Measurements from ENCODE around the gene DCANP1. TPM values are rescaled to one million over a fixed set of nuclear protein-coding genes. Genes with fewer than 3 reads are reported as not detected.

DCANP1 gene
- total RNA-seq, 1 donor from 2014 or later, result not detected

GRCh38 chr5:135398855-135399793 is 48.0 kb downstream of the DCANP1 start, which contains the start of gene MACROH2A1:
Gene MACROH2A1, minus strand, starts transcription at chr5:135399231. Its CDS starts 10,138 bp downstream, at chr5:135389093.
- Mint-ChIP-seq H3K36me3 (no peaks in the 10 kb centered on the region), H3K4me1 (peaks cover 49% of the 10 kb centered on the region), H3K27ac (peak within 1 kb of the TSS; percentile 98), H3K9me3 (no peaks in the 10 kb centered on the region), H3K27me3 (ENCODE audit: low read depth) (peaks cover 2% of the 10 kb centered on the region), H3K4me3 (peak within 1 kb of the TSS; percentile 86)
- TF ChIP-seq CTCF (IDR thresholded peaks at IDR 0.05; ENCODE audit: unreplicated experiment), result no peak
- peak; percentile 70 to 85 for DNase-seq (ENCODE audit: low spot score in 2 of 2, unreplicated experiment in 2 of 2)

- Mint-ChIP-seq H3K27me3 (ENCODE audit: low read depth) (peaks cover 2% of the 10 kb centered on the region), H3K4me1 (peaks cover 54% of the 10 kb centered on the region), H3K36me3 (no peaks in the 10 kb centered on the region), H3K27ac (peak overlapping the region; percentile 72), H3K4me3 (peak overlapping the region; percentile 82), H3K9me3 (no peaks in the 10 kb centered on the region)
- no peak for TF ChIP-seq CTCF (IDR thresholded peaks at IDR 0.05; ENCODE audit: unreplicated experiment)
- peak in 1 of 2 experiments; percentile 55 for DNase-seq (ENCODE audit: low spot score in 2 of 2, unreplicated experiment in 2 of 2)
Observed at GRCh38 chr5:135398160-135398854, 48.8 kb downstream of the DCANP1 start.

- H3K27ac Mint-ChIP-seq, result peak overlapping the region; percentile 72
- peaks cover 57% of the 10 kb centered on the region for H3K4me1 Mint-ChIP-seq
- H3K4me3 Mint-ChIP-seq, result peak overlapping the region; percentile 82
Observed at GRCh38 chr5:135397084-135397483, 50.1 kb downstream of the DCANP1 start.

GRCh38 chr5:135396459-135397055 is 50.6 kb downstream of the DCANP1 start:
- Mint-ChIP-seq H3K4me3 (peak overlapping the region; percentile 82), H3K9me3 (no peaks in the 10 kb centered on the region), H3K27me3 (ENCODE audit: low read depth) (peaks cover 2% of the 10 kb centered on the region), H3K27ac (peak overlapping the region; percentile 72), H3K4me1 (peaks cover 62% of the 10 kb centered on the region), H3K36me3 (peaks cover 7% of the 10 kb centered on the region)
- no peak for TF ChIP-seq CTCF (IDR thresholded peaks at IDR 0.05; ENCODE audit: unreplicated experiment)
- DNase-seq (ENCODE audit: low spot score in 2 of 2, unreplicated experiment in 2 of 2), result no peak

More at GRCh38 chr5:135397084-135397483, 50.1 kb downstream of the DCANP1 start:
- peaks cover 7% of the 10 kb centered on the region for H3K36me3 Mint-ChIP-seq
- no peak for DNase-seq (ENCODE audit: low spot score in 2 of 2, unreplicated experiment in 2 of 2)
- H3K27me3 Mint-ChIP-seq (ENCODE audit: low read depth), result peaks cover 2% of the 10 kb centered on the region
- no peaks in the 10 kb centered on the region for H3K9me3 Mint-ChIP-seq
- no peak for TF ChIP-seq CTCF (IDR thresholded peaks at IDR 0.05; ENCODE audit: unreplicated experiment)

GRCh38 chr5:135395866-135396265 is 51.3 kb downstream of the DCANP1 start:
- no peak for DNase-seq (ENCODE audit: low spot score in 2 of 2, unreplicated experiment in 2 of 2)
- Mint-ChIP-seq H3K27me3 (ENCODE audit: low read depth) (no peaks in the 10 kb centered on the region), H3K36me3 (peaks cover 7% of the 10 kb centered on the region), H3K27ac (peak overlapping the region; percentile 72), H3K4me1 (peaks cover 61% of the 10 kb centered on the region), H3K4me3 (no peak overlapping the region), H3K9me3 (no peaks in the 10 kb centered on the region)
- TF ChIP-seq CTCF (IDR thresholded peaks at IDR 0.05; ENCODE audit: unreplicated experiment), result no peak

Data from mesothelial cell of epicardium (in vitro differentiated cells).